ENCODE measurements around the gene KRTAP2-2.

GRCh38 chr17:41009936-41010335 lies 45.1 kb downstream of the KRTAP2-2 start:
- TF ChIP-seq CTCF (IDR thresholded peaks at IDR 0.05) (no peak), POLR2A (IDR thresholded peaks at IDR 0.05) (no peak), EP300 (IDR thresholded peaks at IDR 0.05) (no peak)
